Stomach (tissue), 9 donors: ENCODE data around the gene SLC25A38. TPM values are rescaled to one million over a fixed set of nuclear protein-coding genes. Genes with fewer than 3 reads are reported as not detected.

Source experiments
- DNase-seq, 2 donors: peaks; one replicate each; pipeline versions ENCODE4 v3.0.0 to v3.0.0-alpha.2; 2013 to 2019
- H3K27ac ChIP-seq, 5 donors: fragments of 200-600 bp in 4 of 5; sonication (generic) in 4 of 5; one replicate each; pipeline ENCODE4 v1.5.1; 2013 to 2019; ENCODE audit warnings: mild to moderate bottlenecking in 1 of 5, moderate library complexity in 1 of 5
- H3K27me3 ChIP-seq, 3 donors: fragments of 200-600 bp; sonication (generic); one replicate each; pipeline ENCODE4 v1.5.1; 2017 to 2019; ENCODE audit warnings: mixed run types in 1 of 3
- H3K36me3 ChIP-seq, 4 donors: fragments of 200-600 bp; sonication (generic); 1 replicate in 3 of 4; 2 replicates in 1 of 4; pipeline ENCODE4 v1.5.1; 2016 to 2019
- H3K4me1 ChIP-seq, 4 donors: fragments of 200-600 bp; sonication (generic); one replicate each; pipeline ENCODE4 v1.5.1; 2016 to 2019
- H3K4me3 ChIP-seq, 4 donors: fragments of 200-600 bp; sonication (generic) in 3 of 4; one replicate each; pipeline ENCODE4 v1.5.1; 2016 to 2019; ENCODE audit warnings: mild to moderate bottlenecking in 1 of 4
- H3K9me3 ChIP-seq, 4 donors: fragments of 200-600 bp; sonication (generic); one replicate each; pipeline ENCODE4 v1.5.1; 2016 to 2019
- CTCF ChIP-seq, 7 experiments: fragments of 450-650 bp in 4 of 7; fragments of 200-600 bp in 3 of 7; sonication (generic) in 3 of 7; IDR thresholded peaks; one replicate each; pipeline ENCODE4 v1.5.1; 2016 to 2019; ENCODE audit warnings: antibody characterized with exemption in 7 of 7, control low read depth in 2 of 7, mild to moderate bottlenecking in 1 of 7
- EP300 ChIP-seq: sonication (generic); formaldehyde crosslinking; IDR thresholded peaks from one replicate; pipeline ENCODE4 v1.6.1; 2017; ENCODE audit warnings: antibody characterized with exemption
- POLR2A ChIP-seq, 4 donors: fragments of 450-650 bp; IDR thresholded peaks; one replicate each; pipeline ENCODE4 v1.6.1; 2016; ENCODE audit warnings: antibody characterized with exemption in 4 of 4, control low read depth in 2 of 4, mild to moderate bottlenecking in 1 of 4, moderate library complexity in 1 of 4
- POLR2AphosphoS5 ChIP-seq, 3 donors: sonication (generic); formaldehyde crosslinking; IDR thresholded peaks; one replicate each; pipeline ENCODE4 v1.6.1; 2016; ENCODE audit warnings: antibody characterized with exemption in 3 of 3
- WGBS, 5 donors: extraction: QIAGEN DNeasy Blood & Tissue Kit in 3 of 5; methylation state at CpG; one replicate each; pipeline versions ENCODE4 v1.1.5 to v1.1.7; 2013 to 2018; 5-methylcytosine and 5-hydroxymethylcytosine counted together
- intact Hi-C: fragments of 100-400 bp; cut with DNase I; formaldehyde crosslinking; loops from one replicate; pipeline ENCODE4 v1.15.1; 2023; ENCODE audit warnings: low total_unique reads
- polyA plus RNA-seq, 3 donors: library from polyadenylated mRNA; stranded (reverse); fragments of 200-250 nt; gene quantifications; one replicate each; pipeline ENCODE4 v1.2.3, GENCODE V29; 2013
- small RNA-seq, 4 donors: library from RNA; depleted of rRNA; stranded (forward); fragments of <200 nt; gene quantifications; one replicate each; pipeline ENCODE3, GENCODE V24; 2016
- total RNA-seq, 5 donors: library from RNA; depleted of rRNA; stranded (reverse); fragments of >200 nt; gene quantifications; one replicate each; pipeline versions ENCODE4 v1.1.0 to v1.2.3, GENCODE V29; 2014 to 2016
- donor health status: healthy with polysubstance abuse.
- donor health status: Bipolar disorder and iron deficiency.
- donor health status: healthy.

The SLC25A38 gene
- total and polyA plus RNA-seq, 8 donors, result 14.7 to 119 (median 28.9) TPM

- no peak for DNase-seq
- 82 to 90% (median 85%) methylated on average over 7 to 8 of the region's 8 CpGs for WGBS, 5 donors
Observed at GRCh38 chr3:39440316-39440715, 57.1 kb downstream of the SLC25A38 start.

GRCh38 chr3:39443530-39443929, 60.4 kb downstream of the SLC25A38 start:
- intact Hi-C loops, result no loop called here
- Histone ChIP-seq H3K4me3 (no peak overlapping the region), H3K36me3 (no peaks in the 10 kb centered on the region), H3K27ac (no peak overlapping the region), H3K9me3 (no peaks in the 10 kb centered on the region), H3K4me1 (peaks cover 0 to 8% (median 3%) of the 10 kb centered on the region in 4 donors), H3K27me3 (no peaks in the 10 kb centered on the region)
- DNase-seq, result no peak
- 66 to 89% (median 82%) methylated on average over 3 to 4 of the region's 4 CpGs for WGBS, 5 donors
- TF ChIP-seq EP300, result no peak
- TF ChIP-seq CTCF (IDR thresholded peaks at IDR 0.05), result no peak
- TF ChIP-seq POLR2A (IDR thresholded peaks at IDR 0.05), result no peak
- no peak for TF ChIP-seq POLR2AphosphoS5 (IDR thresholded peaks at IDR 0.05)

More at GRCh38 chr3:39440316-39440715, 57.1 kb downstream of the SLC25A38 start:
- Histone ChIP-seq H3K4me1 (no peaks in the 10 kb centered on the region), H3K27ac (no peak overlapping the region), H3K27me3 (no peaks in the 10 kb centered on the region), H3K4me3 (no peak overlapping the region), H3K36me3 (no peaks in the 10 kb centered on the region), H3K9me3 (no peaks in the 10 kb centered on the region)
- TF ChIP-seq EP300 (no peak), POLR2A (IDR thresholded peaks at IDR 0.05) (no peak), POLR2AphosphoS5 (IDR thresholded peaks at IDR 0.05) (no peak), CTCF (IDR thresholded peaks at IDR 0.05) (no peak)
- intact Hi-C loops, result no loop called here

- 61 to 79% (median 70%) methylated on average over 2 of the region's 2 CpGs for WGBS, 5 donors
- Histone ChIP-seq H3K27ac (no peak overlapping the region), H3K36me3 (no peaks in the 10 kb centered on the region), H3K4me1 (peaks cover 0 to 8% (median 3%) of the 10 kb centered on the region in 4 donors), H3K9me3 (no peaks in the 10 kb centered on the region), H3K4me3 (no peak overlapping the region), H3K27me3 (no peaks in the 10 kb centered on the region)
- TF ChIP-seq EP300 (no peak), POLR2AphosphoS5 (IDR thresholded peaks at IDR 0.05) (no peak), POLR2A (IDR thresholded peaks at IDR 0.05) (no peak), CTCF (IDR thresholded peaks at IDR 0.05) (no peak)
- no peak for DNase-seq
- intact Hi-C loops, result no loop called here
Observed at GRCh38 chr3:39445927-39446326, 62.8 kb downstream of the SLC25A38 start.

GRCh38 chr3:39446444-39446843, 63.3 kb downstream of the SLC25A38 start:
- no peak for TF ChIP-seq POLR2A (IDR thresholded peaks at IDR 0.05)
- TF ChIP-seq CTCF (IDR thresholded peaks at IDR 0.05), result no peak
- TF ChIP-seq EP300, result no peak
- TF ChIP-seq POLR2AphosphoS5 (IDR thresholded peaks at IDR 0.05), result no peak
- H3K4me3 ChIP-seq, result no peak overlapping the region
- peaks cover 0 to 8% (median 3%) of the 10 kb centered on the region in 4 donors for H3K4me1 ChIP-seq
- no peaks in the 10 kb centered on the region for H3K27me3 ChIP-seq
- no peak overlapping the region for H3K27ac ChIP-seq
- 89 to 92% (median 91%) methylated on average over 2 of the region's 2 CpGs for WGBS, 5 donors
- DNase-seq, result no peak
- intact Hi-C loops, result no loop called here
- H3K9me3 ChIP-seq, result no peaks in the 10 kb centered on the region
- H3K36me3 ChIP-seq, result no peaks in the 10 kb centered on the region

Small RNA genes lying within 50 kb of the gene (small RNA-seq; reads per million reads assigned to genes)
- 0 reads per million in 4 donors for gene SNORA6
- 0 reads per million in 4 donors for gene SNORA62

Other genes with a start within 250 kb of the SLC25A38 start
- 10 to 100 TPM; 20.4 to 62.3 (median 35.3) TPM for gene CSRNP1, start 229.8 kb upstream of the SLC25A38 start, total RNA-seq
- 10 to 100 TPM; 16.8 to 18.0 (median 17.8) TPM for gene CSRNP1, start 229.8 kb upstream of the SLC25A38 start, polyA plus RNA-seq
- under 1 TPM in 2 of 5 donors, not detected in 3; under 0.01 to 0.18 TPM for gene XIRP1, start 190.8 kb upstream of the SLC25A38 start, total RNA-seq
- 1 to 10 TPM in 1 of 3 donors, under 1 TPM in 2; 0.08 to 1.1 (median 0.56) TPM for gene XIRP1, start 190.8 kb upstream of the SLC25A38 start, polyA plus RNA-seq
- gene CX3CR1, start 103.3 kb upstream of the SLC25A38 start, total RNA-seq, result under 1 TPM in 2 of 5 donors, not detected in 3; 0.37 to 0.43 TPM
- under 1 TPM in 2 of 3 donors, not detected in 1; 0.06 to 0.15 TPM for gene CX3CR1, start 103.3 kb upstream of the SLC25A38 start, polyA plus RNA-seq
- not detected for gene CCR8, start 53.7 kb upstream of the SLC25A38 start, total RNA-seq
- gene CCR8, start 53.7 kb upstream of the SLC25A38 start, polyA plus RNA-seq, result not detected
- gene RPSA, start 23.4 kb downstream of the SLC25A38 start, total RNA-seq, result 1,000 to 10,000 TPM in 1 of 5 donors, 100 to 1,000 TPM in 4; 346 to 1,202 (median 723) TPM
- gene RPSA, start 23.4 kb downstream of the SLC25A38 start, polyA plus RNA-seq, result 1,000 to 10,000 TPM; 1,543 to 2,119 (median 2,100) TPM
- gene MOBP, start 84.3 kb downstream of the SLC25A38 start, total RNA-seq, result under 1 TPM in 3 of 5 donors, not detected in 2; 0.29 to 0.92 (median 0.58) TPM
- gene MOBP, start 84.3 kb downstream of the SLC25A38 start, polyA plus RNA-seq, result under 1 TPM in 1 of 3 donors, not detected in 2; 0.06 TPM